HEK293 (cell line): Measurements from ENCODE around the gene CTNNA2.

ENCODE experiments used
- CTCF ChIA-PET: fragments of 350-600 bp; formaldehyde crosslinking; extraction: SDS; loops from one replicate; lab custom pipeline; 2021; ENCODE audit warnings: antibody characterized with exemption; lab: Yijun Ruan, JAX
- POLR2A ChIA-PET: fragments of 300-600 bp; formaldehyde crosslinking; extraction: SDS; loops from one replicate; lab custom pipeline; 2020; ENCODE audit warnings: antibody characterized with exemption, inconsistent platforms; lab: Yijun Ruan, JAX
- H3K27ac ChIP-seq: fragments of 200-500 bp; sonication (Bioruptor generic); 2 replicates; pipeline ENCODE4 v1.5.1; 2014; ENCODE audit warnings: low read depth, low read length, control low read depth, inconsistent platforms; ENCODE audit errors: extremely low read depth
- H3K36me3 ChIP-seq, 2 experiments: fragments of 200-500 bp in 1 of 2; sonication (Bioruptor generic) in 1 of 2; 1 replicate in 1 of 2; 2 replicates in 1 of 2; pipeline ENCODE4 v1.5.1; 2014 to 2017; ENCODE audit warnings: inconsistent platforms in 2 of 2, low read length in 2 of 2; ENCODE audit not compliant: control insufficient read depth in 2 of 2, insufficient read depth in 1 of 2
- H3K4me1 ChIP-seq: fragments of 200-500 bp; sonication (Bioruptor generic); 2 replicates; pipeline ENCODE4 v1.5.1; 2014; ENCODE audit warnings: mild to moderate bottlenecking, low read length, inconsistent platforms; ENCODE audit not compliant: control insufficient read depth, insufficient read depth
- H3K4me3 ChIP-seq: 2 replicates; pipeline ENCODE4 v1.5.1; 2011; ENCODE audit warnings: low read depth, mild to moderate bottlenecking, control low read depth, low read length, moderate library complexity
- H3K9me3 ChIP-seq: fragments of 200-500 bp; sonication (Bioruptor generic); 2 replicates; pipeline ENCODE4 v1.5.1; 2014; ENCODE audit warnings: low read depth, low read length, inconsistent platforms; ENCODE audit not compliant: control insufficient read depth, insufficient read depth
- BCL11A ChIP-seq: fragments of 450-650 bp; formaldehyde crosslinking; IDR thresholded peaks from 2 replicates; pipeline ENCODE4 v1.5.1; 2016; ENCODE audit warnings: low read depth, missing biosample characterization, missing genetic modification characterization
- BCL6B ChIP-seq: fragments of 450-650 bp; formaldehyde crosslinking; IDR thresholded peaks from 2 replicates; pipeline ENCODE4 v1.5.1; 2017; ENCODE audit warnings: missing biosample characterization, missing genetic modification characterization
- KLF1 ChIP-seq: fragments of 450-650 bp; formaldehyde crosslinking; IDR thresholded peaks from 2 replicates; pipeline ENCODE4 v1.5.1; 2016; ENCODE audit warnings: missing biosample characterization, missing genetic modification characterization
- KLF16 ChIP-seq: fragments of 450-650 bp; formaldehyde crosslinking; IDR thresholded peaks from 2 replicates; pipeline ENCODE4 v1.5.1; 2017; ENCODE audit warnings: missing biosample characterization, missing genetic modification characterization
- OSR2 ChIP-seq: fragments of 450-650 bp; formaldehyde crosslinking; IDR thresholded peaks from 2 replicates; pipeline ENCODE4 v1.5.1; 2016; ENCODE audit warnings: missing biosample characterization, missing genetic modification characterization
- SCRT2 ChIP-seq: fragments of 450-650 bp; formaldehyde crosslinking; IDR thresholded peaks from 2 replicates; pipeline ENCODE4 v1.5.1; 2016; ENCODE audit warnings: missing biosample characterization, missing genetic modification characterization
- SP2 ChIP-seq: fragments of 450-650 bp; formaldehyde crosslinking; IDR thresholded peaks from 2 replicates; pipeline ENCODE4 v1.5.1; 2016; ENCODE audit warnings: missing biosample characterization, missing genetic modification characterization
- SP3 ChIP-seq: fragments of 450-650 bp; formaldehyde crosslinking; IDR thresholded peaks from 2 replicates; pipeline ENCODE4 v1.5.1; 2016; ENCODE audit warnings: missing biosample characterization, missing genetic modification characterization
- SP7 ChIP-seq: fragments of 450-650 bp; formaldehyde crosslinking; IDR thresholded peaks from 2 replicates; pipeline ENCODE4 v1.5.1; 2016; ENCODE audit warnings: missing biosample characterization, missing genetic modification characterization
- ZFP69B ChIP-seq: fragments of 450-650 bp; formaldehyde crosslinking; IDR thresholded peaks from 2 replicates; pipeline ENCODE4 v1.5.1; 2016; ENCODE audit warnings: missing biosample characterization, missing genetic modification characterization
- ZNF112 ChIP-seq: fragments of 450-650 bp; formaldehyde crosslinking; IDR thresholded peaks from 2 replicates; pipeline ENCODE4 v1.5.0; 2017; ENCODE audit warnings: missing biosample characterization, missing genetic modification characterization
- ZNF16 ChIP-seq: fragments of 450-650 bp; formaldehyde crosslinking; IDR thresholded peaks from 2 replicates; pipeline ENCODE4 v1.5.1; 2016; ENCODE audit warnings: low read depth, missing biosample characterization, missing genetic modification characterization
- ZNF2 ChIP-seq: fragments of 450-650 bp; formaldehyde crosslinking; IDR thresholded peaks from 2 replicates; pipeline ENCODE4 v1.5.1; 2016; ENCODE audit warnings: missing biosample characterization, missing genetic modification characterization
- ZNF211 ChIP-seq: fragments of 450-650 bp; formaldehyde crosslinking; IDR thresholded peaks from 2 replicates; pipeline ENCODE4 v1.5.1; 2016; ENCODE audit warnings: low read depth, missing biosample characterization, missing genetic modification characterization
- ZNF354C ChIP-seq: fragments of 450-650 bp; formaldehyde crosslinking; IDR thresholded peaks from 2 replicates; pipeline ENCODE4 v1.5.1; 2016; ENCODE audit warnings: missing biosample characterization, missing genetic modification characterization, low read depth, borderline replicate concordance
- ZNF404 ChIP-seq: fragments of 450-650 bp; formaldehyde crosslinking; IDR thresholded peaks from 2 replicates; pipeline ENCODE4 v1.5.1; 2017; ENCODE audit warnings: missing biosample characterization, missing genetic modification characterization
- ZNF571 ChIP-seq: fragments of 450-650 bp; formaldehyde crosslinking; IDR thresholded peaks from 2 replicates; pipeline ENCODE4 v1.5.0; 2017; ENCODE audit warnings: missing biosample characterization, missing genetic modification characterization
- ZNF621 ChIP-seq: fragments of 450-650 bp; formaldehyde crosslinking; IDR thresholded peaks from 2 replicates; pipeline ENCODE4 v1.5.1; 2017; ENCODE audit warnings: missing biosample characterization, missing genetic modification characterization
- ZNF624 ChIP-seq: fragments of 450-650 bp; formaldehyde crosslinking; IDR thresholded peaks from 2 replicates; pipeline ENCODE4 v1.5.1; 2017; ENCODE audit warnings: missing biosample characterization, missing genetic modification characterization
- ZSCAN16 ChIP-seq: fragments of 450-650 bp; formaldehyde crosslinking; IDR thresholded peaks from 2 replicates; pipeline ENCODE4 v1.5.1; 2016; ENCODE audit warnings: missing biosample characterization, missing genetic modification characterization
- TF ChIP-seq, protein P1 (sequence below): IDR thresholded peaks from 2 replicates; pipeline ENCODE4 v1.6.1; 2011; ENCODE audit warnings: mild to moderate bottlenecking, low read depth, low read length, borderline replicate concordance
- TF ChIP-seq, protein P2 (sequence below): fragments of 450-650 bp; formaldehyde crosslinking; IDR thresholded peaks from 2 replicates; pipeline ENCODE4 v1.5.1; 2016; ENCODE audit warnings: missing biosample characterization, missing genetic modification characterization, borderline replicate concordance
- TF ChIP-seq, protein P3 (sequence below): fragments of 450-650 bp; formaldehyde crosslinking; IDR thresholded peaks from 2 replicates; pipeline ENCODE4 v1.5.1; 2016; ENCODE audit warnings: missing biosample characterization, missing genetic modification characterization
- TF ChIP-seq, protein P4 (sequence below): fragments of 450-650 bp; formaldehyde crosslinking; conservative IDR thresholded peaks from 2 replicates; pipeline ENCODE4 v1.5.1; 2016; ENCODE audit warnings: low read depth, missing biosample characterization, missing genetic modification characterization
- TF ChIP-seq, protein P5 (sequence below): sonication (generic); formaldehyde crosslinking; IDR thresholded peaks from 2 replicates; pipeline ENCODE4 v1.8.1; 2022; ENCODE audit warnings: mild to moderate bottlenecking, moderate library complexity, missing genetic modification reagents

CTNNA2 gene

DNA sequence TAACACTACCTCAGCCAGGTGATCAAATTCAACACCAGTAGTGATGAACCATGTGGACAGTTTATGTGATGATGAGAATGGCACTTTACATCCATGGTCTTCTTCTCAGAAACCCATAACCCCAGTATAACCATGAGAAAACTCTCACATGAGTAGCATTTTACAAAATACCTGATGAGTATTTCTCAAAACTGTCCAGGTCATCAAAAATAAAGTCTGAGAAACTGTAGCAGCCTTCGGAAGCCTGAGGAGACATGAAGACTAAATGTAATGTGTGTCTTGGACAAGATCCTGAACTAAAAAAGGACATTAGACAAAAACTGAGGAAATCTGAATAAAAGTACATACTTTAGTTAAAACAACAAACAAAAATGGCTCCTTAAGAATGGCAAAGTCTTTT, 108.9 kb downstream of the CTNNA2 start:
- Histone ChIP-seq H3K4me3 (no peak overlapping the region), H3K9me3 (no peaks in the 10 kb centered on the region), H3K36me3 (no peaks in the 10 kb centered on the region), H3K27ac (no peak overlapping the region), H3K4me1 (no peaks in the 10 kb centered on the region)
- POLR2A ChIA-PET = no interaction called here
- CTCF ChIA-PET = no interaction called here
- TF ChIP-seq KLF16 (tag by site-specific recombination) = no peak
- TF ChIP-seq ZNF624 (tag by site-specific recombination) = no peak
- no peak for TF ChIP-seq ZNF16 (tag by site-specific recombination)
- no peak for TF ChIP-seq ZNF112 (tag by site-specific recombination)
- TF ChIP-seq KLF1 (tag by site-specific recombination) = no peak
- TF ChIP-seq SCRT2 (tag by site-specific recombination) = no peak

DNA sequence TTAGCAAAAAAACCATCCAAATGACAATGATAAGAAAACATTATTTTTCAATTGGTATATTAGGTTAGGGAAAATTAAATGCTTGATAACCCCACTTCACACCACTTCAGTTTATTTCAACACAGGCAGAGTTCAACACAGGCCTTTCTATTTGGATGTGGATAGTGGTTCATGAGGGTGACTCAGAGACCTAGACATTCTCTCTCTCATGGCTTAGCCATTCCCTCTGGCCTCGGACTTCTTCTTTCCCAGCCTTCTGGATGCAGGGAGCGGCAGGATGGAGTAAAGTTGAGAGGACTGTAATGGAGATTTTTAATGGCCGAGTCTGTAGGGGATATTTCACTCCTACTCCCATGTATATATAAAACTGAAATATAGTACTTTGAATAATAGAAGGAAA, 109.7 kb downstream of the CTNNA2 start:
- H3K9me3 ChIP-seq = no peaks in the 10 kb centered on the region
- no peak overlapping the region for H3K27ac ChIP-seq
- H3K36me3 ChIP-seq = no peaks in the 10 kb centered on the region
- no peaks in the 10 kb centered on the region for H3K4me1 ChIP-seq
- TF ChIP-seq BCL11A (tag by site-specific recombination) (no peak), OSR2 (no peak), ZSCAN16 (tag by site-specific recombination) (no peak), SP2 (tag by site-specific recombination) (no peak), SP7 (no peak), ZNF354C (no peak), ZNF404 (tag by site-specific recombination) (no peak), ZNF2 (tag by site-specific recombination) (no peak)
- TF ChIP-seq, protein P1, sequence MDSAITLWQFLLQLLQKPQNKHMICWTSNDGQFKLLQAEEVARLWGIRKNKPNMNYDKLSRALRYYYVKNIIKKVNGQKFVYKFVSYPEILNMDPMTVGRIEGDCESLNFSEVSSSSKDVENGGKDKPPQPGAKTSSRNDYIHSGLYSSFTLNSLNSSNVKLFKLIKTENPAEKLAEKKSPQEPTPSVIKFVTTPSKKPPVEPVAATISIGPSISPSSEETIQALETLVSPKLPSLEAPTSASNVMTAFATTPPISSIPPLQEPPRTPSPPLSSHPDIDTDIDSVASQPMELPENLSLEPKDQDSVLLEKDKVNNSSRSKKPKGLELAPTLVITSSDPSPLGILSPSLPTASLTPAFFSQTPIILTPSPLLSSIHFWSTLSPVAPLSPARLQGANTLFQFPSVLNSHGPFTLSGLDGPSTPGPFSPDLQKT = no peak
- TF ChIP-seq, protein P2, sequence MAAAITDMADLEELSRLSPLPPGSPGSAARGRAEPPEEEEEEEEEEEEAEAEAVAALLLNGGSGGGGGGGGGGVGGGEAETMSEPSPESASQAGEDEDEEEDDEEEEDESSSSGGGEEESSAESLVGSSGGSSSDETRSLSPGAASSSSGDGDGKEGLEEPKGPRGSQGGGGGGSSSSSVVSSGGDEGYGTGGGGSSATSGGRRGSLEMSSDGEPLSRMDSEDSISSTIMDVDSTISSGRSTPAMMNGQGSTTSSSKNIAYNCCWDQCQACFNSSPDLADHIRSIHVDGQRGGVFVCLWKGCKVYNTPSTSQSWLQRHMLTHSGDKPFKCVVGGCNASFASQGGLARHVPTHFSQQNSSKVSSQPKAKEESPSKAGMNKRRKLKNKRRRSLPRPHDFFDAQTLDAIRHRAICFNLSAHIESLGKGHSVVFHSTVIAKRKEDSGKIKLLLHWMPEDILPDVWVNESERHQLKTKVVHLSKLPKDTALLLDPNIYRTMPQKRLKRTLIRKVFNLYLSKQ = no peak
- TF ChIP-seq, protein P3, sequence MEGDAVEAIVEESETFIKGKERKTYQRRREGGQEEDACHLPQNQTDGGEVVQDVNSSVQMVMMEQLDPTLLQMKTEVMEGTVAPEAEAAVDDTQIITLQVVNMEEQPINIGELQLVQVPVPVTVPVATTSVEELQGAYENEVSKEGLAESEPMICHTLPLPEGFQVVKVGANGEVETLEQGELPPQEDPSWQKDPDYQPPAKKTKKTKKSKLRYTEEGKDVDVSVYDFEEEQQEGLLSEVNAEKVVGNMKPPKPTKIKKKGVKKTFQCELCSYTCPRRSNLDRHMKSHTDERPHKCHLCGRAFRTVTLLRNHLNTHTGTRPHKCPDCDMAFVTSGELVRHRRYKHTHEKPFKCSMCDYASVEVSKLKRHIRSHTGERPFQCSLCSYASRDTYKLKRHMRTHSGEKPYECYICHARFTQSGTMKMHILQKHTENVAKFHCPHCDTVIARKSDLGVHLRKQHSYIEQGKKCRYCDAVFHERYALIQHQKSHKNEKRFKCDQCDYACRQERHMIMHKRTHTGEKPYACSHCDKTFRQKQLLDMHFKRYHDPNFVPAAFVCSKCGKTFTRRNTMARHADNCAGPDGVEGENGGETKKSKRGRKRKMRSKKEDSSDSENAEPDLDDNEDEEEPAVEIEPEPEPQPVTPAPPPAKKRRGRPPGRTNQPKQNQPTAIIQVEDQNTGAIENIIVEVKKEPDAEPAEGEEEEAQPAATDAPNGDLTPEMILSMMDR = no peak
- H3K4me3 ChIP-seq = no peak overlapping the region
- ChIA-PET CTCF (no interaction called here), POLR2A (no interaction called here)

DNA sequence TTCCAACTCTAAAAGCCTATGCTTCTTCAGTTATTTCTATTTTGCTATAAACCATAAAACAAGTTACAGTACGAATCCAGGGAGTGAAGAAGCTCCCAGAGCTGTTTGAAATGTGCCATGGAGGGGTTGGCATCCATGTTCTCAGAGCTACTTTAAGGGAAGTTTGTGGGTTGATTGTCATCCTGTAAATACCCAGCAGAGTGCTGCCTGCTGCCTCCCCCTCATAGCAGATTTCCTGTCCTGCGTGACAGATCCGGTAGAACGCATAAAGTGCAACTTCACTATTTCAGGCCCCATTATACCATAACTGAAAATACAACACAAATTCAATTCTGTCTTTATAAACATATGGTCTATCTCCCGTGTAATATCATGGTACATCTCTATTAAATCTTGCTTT, 114.4 kb downstream of the CTNNA2 start:
- H3K36me3 ChIP-seq = no peaks in the 10 kb centered on the region
- H3K4me1 ChIP-seq = no peaks in the 10 kb centered on the region
- no peak overlapping the region for H3K4me3 ChIP-seq
- CTCF ChIA-PET = no interaction called here
- H3K9me3 ChIP-seq = no peaks in the 10 kb centered on the region
- H3K27ac ChIP-seq = no peak overlapping the region
- POLR2A ChIA-PET = no interaction called here
- TF ChIP-seq, protein P4, sequence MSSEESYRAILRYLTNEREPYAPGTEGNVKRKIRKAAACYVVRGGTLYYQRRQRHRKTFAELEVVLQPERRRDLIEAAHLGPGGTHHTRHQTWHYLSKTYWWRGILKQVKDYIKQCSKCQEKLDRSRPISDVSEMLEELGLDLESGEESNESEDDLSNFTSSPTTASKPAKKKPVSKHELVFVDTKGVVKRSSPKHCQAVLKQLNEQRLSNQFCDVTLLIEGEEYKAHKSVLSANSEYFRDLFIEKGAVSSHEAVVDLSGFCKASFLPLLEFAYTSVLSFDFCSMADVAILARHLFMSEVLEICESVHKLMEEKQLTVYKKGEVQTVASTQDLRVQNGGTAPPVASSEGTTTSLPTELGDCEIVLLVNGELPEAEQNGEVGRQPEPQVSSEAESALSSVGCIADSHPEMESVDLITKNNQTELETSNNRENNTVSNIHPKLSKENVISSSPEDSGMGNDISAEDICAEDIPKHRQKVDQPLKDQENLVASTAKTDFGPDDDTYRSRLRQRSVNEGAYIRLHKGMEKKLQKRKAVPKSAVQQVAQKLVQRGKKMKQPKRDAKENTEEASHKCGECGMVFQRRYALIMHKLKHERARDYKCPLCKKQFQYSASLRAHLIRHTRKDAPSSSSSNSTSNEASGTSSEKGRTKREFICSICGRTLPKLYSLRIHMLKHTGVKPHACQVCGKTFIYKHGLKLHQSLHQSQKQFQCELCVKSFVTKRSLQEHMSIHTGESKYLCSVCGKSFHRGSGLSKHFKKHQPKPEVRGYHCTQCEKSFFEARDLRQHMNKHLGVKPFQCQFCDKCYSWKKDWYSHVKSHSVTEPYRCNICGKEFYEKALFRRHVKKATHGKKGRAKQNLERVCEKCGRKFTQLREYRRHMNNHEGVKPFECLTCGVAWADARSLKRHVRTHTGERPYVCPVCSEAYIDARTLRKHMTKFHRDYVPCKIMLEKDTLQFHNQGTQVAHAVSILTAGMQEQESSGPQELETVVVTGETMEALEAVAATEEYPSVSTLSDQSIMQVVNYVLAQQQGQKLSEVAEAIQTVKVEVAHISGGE = no peak
- TF ChIP-seq ZNF571 (tag by site-specific recombination) (no peak), BCL6B (tag by site-specific recombination) (no peak), ZNF211 (no peak), ZNF621 (tag by site-specific recombination) (no peak), ZFP69B (tag by site-specific recombination) (no peak), SP3 (no peak)
- TF ChIP-seq, protein P5, sequence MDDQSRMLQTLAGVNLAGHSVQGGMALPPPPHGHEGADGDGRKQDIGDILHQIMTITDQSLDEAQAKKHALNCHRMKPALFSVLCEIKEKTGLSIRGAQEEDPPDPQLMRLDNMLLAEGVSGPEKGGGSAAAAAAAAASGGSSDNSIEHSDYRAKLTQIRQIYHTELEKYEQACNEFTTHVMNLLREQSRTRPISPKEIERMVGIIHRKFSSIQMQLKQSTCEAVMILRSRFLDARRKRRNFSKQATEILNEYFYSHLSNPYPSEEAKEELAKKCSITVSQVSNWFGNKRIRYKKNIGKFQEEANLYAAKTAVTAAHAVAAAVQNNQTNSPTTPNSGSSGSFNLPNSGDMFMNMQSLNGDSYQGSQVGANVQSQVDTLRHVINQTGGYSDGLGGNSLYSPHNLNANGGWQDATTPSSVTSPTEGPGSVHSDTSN (CRISPR knock-in tag) = no peak
